WTC11 (cell line): Measurements from ENCODE around the gene OR5K3. TPM values are rescaled to one million over a fixed set of nuclear protein-coding genes. Genes with fewer than 3 reads are reported as not detected.

Source experiments
- ATAC-seq: fragments of 200-7000 bp; cut with Tn5 transposase; 2 replicates; pipeline ENCODE4 v1.10.0; 2021; ENCODE audit warnings: mild to moderate bottlenecking, moderate library complexity
- CTCF ChIA-PET: fragments of 300-600 bp; sonication (Branson Sonifier 250); formaldehyde crosslinking; loops from one replicate; lab custom pipeline; 2021; ENCODE audit warnings: antibody characterized with exemption; lab: Charles Lee
- POLR2A ChIA-PET: fragments of 350-600 bp; sonication (Branson Sonifier 250); formaldehyde crosslinking; loops from one replicate; lab custom pipeline; 2021; ENCODE audit warnings: antibody characterized with exemption; lab: Charles Lee
- DNase-seq: peaks from one replicate; pipeline ENCODE4 v3.0.0; 2021; ENCODE audit warnings: low spot score
- H3K27ac Mint-ChIP-seq: 2 replicates; pipeline ENCODE4 v1.8.0; 2021; ENCODE audit warnings: mixed read lengths
- H3K27me3 Mint-ChIP-seq: 2 replicates; pipeline ENCODE4 v1.8.0; 2021; ENCODE audit warnings: low read depth, mild to moderate bottlenecking, moderate library complexity, mixed read lengths
- H3K36me3 Mint-ChIP-seq: 2 replicates; pipeline ENCODE4 v1.8.0; 2021; ENCODE audit warnings: mixed read lengths
- H3K4me1 Mint-ChIP-seq: 2 replicates; pipeline ENCODE4 v1.8.0; 2022; ENCODE audit warnings: mixed read lengths
- H3K4me3 Mint-ChIP-seq: 2 replicates; pipeline ENCODE4 v1.8.0; 2021; ENCODE audit warnings: mild to moderate bottlenecking, moderate library complexity, mixed read lengths
- H3K9me3 Mint-ChIP-seq: 2 replicates; pipeline ENCODE4 v1.8.0; 2021; ENCODE audit warnings: mixed read lengths
- EMX1 ChIP-seq: fragments of 250-450 bp; sonication (Bioruptor Pico); IDR thresholded peaks from 2 replicates; pipeline ENCODE4 v1.8.0; 2021; ENCODE audit warnings: mild to moderate bottlenecking
- FOXJ3 ChIP-seq: sonication (generic); formaldehyde crosslinking; IDR thresholded peaks from 2 replicates; pipeline ENCODE4 v1.9.0; 2021; ENCODE audit warnings: missing genetic modification reagents, mild to moderate bottlenecking, borderline replicate concordance
- FOXK1 ChIP-seq: sonication (generic); formaldehyde crosslinking; IDR thresholded peaks from 2 replicates; pipeline ENCODE4 v1.8.0; 2022; ENCODE audit warnings: mild to moderate bottlenecking, moderate library complexity, missing genetic modification reagents
- JAZF1 ChIP-seq: fragments of 250-450 bp; sonication (Bioruptor Pico); IDR thresholded peaks from 2 replicates; pipeline ENCODE4 v1.9.0; 2021; ENCODE audit warnings: moderate library complexity, mild to moderate bottlenecking, inconsistent platforms
- JUN ChIP-seq: sonication (generic); formaldehyde crosslinking; IDR thresholded peaks from 2 replicates; pipeline ENCODE4 v1.8.0; 2023; ENCODE audit warnings: mild to moderate bottlenecking, missing genetic modification reagents
- MYBL2 ChIP-seq: sonication (generic); formaldehyde crosslinking; IDR thresholded peaks from 2 replicates; pipeline ENCODE4 v1.8.1; 2023; ENCODE audit warnings: mild to moderate bottlenecking, moderate library complexity, missing genetic modification reagents
- NFATC4 ChIP-seq: fragments of 250-450 bp; sonication (Bioruptor Pico); IDR thresholded peaks from 2 replicates; pipeline ENCODE4 v1.9.0; 2021; ENCODE audit warnings: mild to moderate bottlenecking
- NFYB ChIP-seq: sonication (generic); formaldehyde crosslinking; conservative IDR thresholded peaks from 2 replicates; pipeline ENCODE4 v1.8.0; 2022; ENCODE audit warnings: low read depth, missing genetic modification reagents
- NR1H2 ChIP-seq: sonication (generic); formaldehyde crosslinking; IDR thresholded peaks from 2 replicates; pipeline ENCODE4 v1.9.0; 2021; ENCODE audit warnings: mild to moderate bottlenecking, moderate library complexity, missing genetic modification reagents
- OVOL2 ChIP-seq: fragments of 250-450 bp; sonication (Bioruptor Pico); IDR thresholded peaks from 2 replicates; pipeline ENCODE4 v1.9.0; 2021; ENCODE audit warnings: mild to moderate bottlenecking, borderline replicate concordance
- ZNF317 ChIP-seq: sonication (generic); formaldehyde crosslinking; IDR thresholded peaks from 2 replicates; pipeline ENCODE4 v1.8.1; 2023; ENCODE audit warnings: low read depth, mild to moderate bottlenecking, moderate library complexity, missing genetic modification reagents, borderline replicate concordance
- ZNF416 ChIP-seq: fragments of 250-450 bp; sonication (Bioruptor Pico); IDR thresholded peaks from 2 replicates; pipeline ENCODE4 v1.9.0; 2021; ENCODE audit warnings: mild to moderate bottlenecking, inconsistent platforms
- total RNA-seq: library from RNA; stranded (reverse); gene quantifications from 3 replicates; pipeline ENCODE4 v1.2.3, GENCODE V29; 2021
- TF ChIP-seq, protein P1 (sequence below): sonication (generic); formaldehyde crosslinking; IDR thresholded peaks from 2 replicates; pipeline ENCODE4 v1.8.0; 2022; ENCODE audit warnings: mild to moderate bottlenecking, missing genetic modification reagents
- TF ChIP-seq, protein P2 (sequence below): sonication (generic); formaldehyde crosslinking; IDR thresholded peaks from 2 replicates; pipeline ENCODE4 v1.8.0; 2023; ENCODE audit warnings: missing genetic modification reagents
- TF ChIP-seq, protein P3 (sequence below): sonication (generic); formaldehyde crosslinking; IDR thresholded peaks from 2 replicates; pipeline ENCODE4 v1.8.0; 2023; ENCODE audit warnings: mild to moderate bottlenecking, missing genetic modification reagents
- TF ChIP-seq, protein P4 (sequence below): sonication (generic); formaldehyde crosslinking; conservative IDR thresholded peaks from 2 replicates; pipeline ENCODE4 v1.8.1; 2023; ENCODE audit warnings: mild to moderate bottlenecking, low read depth, missing genetic modification reagents, moderate library complexity
- TF ChIP-seq, protein P5 (sequence below): sonication (generic); formaldehyde crosslinking; IDR thresholded peaks from 2 replicates; pipeline ENCODE4 v1.8.1; 2022; ENCODE audit warnings: low read depth, missing genetic modification reagents, borderline replicate concordance

OR5K3 gene
- total RNA-seq, 1 experiment from 2014 or later, result not detected

DNA sequence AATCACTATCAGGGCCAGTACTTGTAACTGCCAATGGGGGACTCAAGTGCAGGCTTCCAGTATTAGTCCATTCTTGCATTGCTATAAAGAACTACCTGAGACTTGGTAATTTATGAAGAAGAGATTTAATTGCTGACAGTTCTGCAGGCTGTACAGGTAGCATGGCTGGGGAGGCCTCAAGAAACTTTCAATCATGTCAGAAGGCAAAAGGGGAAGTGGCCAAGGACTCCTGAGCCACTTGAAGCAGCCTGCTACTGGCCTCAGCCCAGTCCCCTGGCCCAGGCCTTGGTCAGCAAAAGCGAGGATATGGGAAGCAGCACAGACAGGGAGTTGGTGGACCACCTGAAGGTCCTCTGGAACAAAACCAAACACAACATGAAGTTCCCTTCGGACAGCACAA is 43.3 kb downstream of the OR5K3 start:
- CTCF ChIA-PET, result no interaction called here
- TF ChIP-seq MYBL2 (CRISPR knock-in tag) (no peak), NFATC4 (CRISPR knock-in tag) (no peak)
- TF ChIP-seq, protein P1, sequence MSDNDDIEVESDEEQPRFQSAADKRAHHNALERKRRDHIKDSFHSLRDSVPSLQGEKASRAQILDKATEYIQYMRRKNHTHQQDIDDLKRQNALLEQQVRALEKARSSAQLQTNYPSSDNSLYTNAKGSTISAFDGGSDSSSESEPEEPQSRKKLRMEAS (CRISPR knock-in tag), result no peak
- Mint-ChIP-seq H3K4me3 (no peak overlapping the region), H3K36me3 (peaks cover 18% of the 10 kb centered on the region), H3K27ac (no peak overlapping the region), H3K4me1 (no peaks in the 10 kb centered on the region), H3K9me3 (peaks cover 23% of the 10 kb centered on the region), H3K27me3 (no peaks in the 10 kb centered on the region)
- POLR2A ChIA-PET, result no interaction called here
- no peak for DNase-seq
- no peak for ATAC-seq

DNA sequence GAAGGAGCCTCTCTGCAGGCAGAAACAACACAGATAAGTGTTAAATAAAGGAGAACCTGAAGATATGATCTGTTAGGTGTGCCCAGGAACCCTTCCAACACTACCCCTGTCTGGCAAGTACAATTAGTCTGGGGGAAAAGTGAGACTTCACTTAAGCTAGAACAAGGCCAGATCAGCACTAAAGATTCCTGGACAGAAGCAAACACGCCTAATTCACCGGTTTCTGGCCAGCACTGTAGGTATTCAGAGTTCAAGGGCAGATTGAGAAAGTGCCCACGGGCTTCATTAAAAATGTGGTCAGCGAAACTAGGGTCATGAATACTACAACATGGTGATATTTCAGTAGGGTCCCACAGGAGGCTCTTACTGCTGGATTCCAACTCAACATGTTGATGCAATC is 43.9 kb downstream of the OR5K3 start:
- ATAC-seq (no peak), DNase-seq (no peak)
- no peak for TF ChIP-seq ZNF317
- TF ChIP-seq NR1H2 (CRISPR knock-in tag), result no peak
- TF ChIP-seq, protein P2, sequence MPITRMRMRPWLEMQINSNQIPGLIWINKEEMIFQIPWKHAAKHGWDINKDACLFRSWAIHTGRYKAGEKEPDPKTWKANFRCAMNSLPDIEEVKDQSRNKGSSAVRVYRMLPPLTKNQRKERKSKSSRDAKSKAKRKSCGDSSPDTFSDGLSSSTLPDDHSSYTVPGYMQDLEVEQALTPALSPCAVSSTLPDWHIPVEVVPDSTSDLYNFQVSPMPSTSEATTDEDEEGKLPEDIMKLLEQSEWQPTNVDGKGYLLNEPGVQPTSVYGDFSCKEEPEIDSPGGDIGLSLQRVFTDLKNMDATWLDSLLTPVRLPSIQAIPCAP, result no peak
- TF ChIP-seq ZNF416, result no peak
- TF ChIP-seq JAZF1 (CRISPR knock-in tag), result no peak
- no peak for TF ChIP-seq EMX1
- no peak for TF ChIP-seq FOXK1
- TF ChIP-seq, protein P3, sequence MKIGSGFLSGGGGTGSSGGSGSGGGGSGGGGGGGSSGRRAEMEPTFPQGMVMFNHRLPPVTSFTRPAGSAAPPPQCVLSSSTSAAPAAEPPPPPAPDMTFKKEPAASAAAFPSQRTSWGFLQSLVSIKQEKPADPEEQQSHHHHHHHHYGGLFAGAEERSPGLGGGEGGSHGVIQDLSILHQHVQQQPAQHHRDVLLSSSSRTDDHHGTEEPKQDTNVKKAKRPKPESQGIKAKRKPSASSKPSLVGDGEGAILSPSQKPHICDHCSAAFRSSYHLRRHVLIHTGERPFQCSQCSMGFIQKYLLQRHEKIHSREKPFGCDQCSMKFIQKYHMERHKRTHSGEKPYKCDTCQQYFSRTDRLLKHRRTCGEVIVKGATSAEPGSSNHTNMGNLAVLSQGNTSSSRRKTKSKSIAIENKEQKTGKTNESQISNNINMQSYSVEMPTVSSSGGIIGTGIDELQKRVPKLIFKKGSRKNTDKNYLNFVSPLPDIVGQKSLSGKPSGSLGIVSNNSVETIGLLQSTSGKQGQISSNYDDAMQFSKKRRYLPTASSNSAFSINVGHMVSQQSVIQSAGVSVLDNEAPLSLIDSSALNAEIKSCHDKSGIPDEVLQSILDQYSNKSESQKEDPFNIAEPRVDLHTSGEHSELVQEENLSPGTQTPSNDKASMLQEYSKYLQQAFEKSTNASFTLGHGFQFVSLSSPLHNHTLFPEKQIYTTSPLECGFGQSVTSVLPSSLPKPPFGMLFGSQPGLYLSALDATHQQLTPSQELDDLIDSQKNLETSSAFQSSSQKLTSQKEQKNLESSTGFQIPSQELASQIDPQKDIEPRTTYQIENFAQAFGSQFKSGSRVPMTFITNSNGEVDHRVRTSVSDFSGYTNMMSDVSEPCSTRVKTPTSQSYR (CRISPR knock-in tag), result no peak
- TF ChIP-seq, all 79 proteins: peak for 0
- H3K9me3 Mint-ChIP-seq, result peaks cover 16% of the 10 kb centered on the region
- no peaks in the 10 kb centered on the region for H3K27me3 Mint-ChIP-seq
- H3K36me3 Mint-ChIP-seq, result peaks cover 11% of the 10 kb centered on the region; the same call in 1 of the 2 replicates
- no peaks in the 10 kb centered on the region for H3K4me1 Mint-ChIP-seq
- ChIA-PET POLR2A (no interaction called here), CTCF (no interaction called here)
- no peak overlapping the region for H3K27ac Mint-ChIP-seq
- H3K4me3 Mint-ChIP-seq, result no peak overlapping the region

DNA sequence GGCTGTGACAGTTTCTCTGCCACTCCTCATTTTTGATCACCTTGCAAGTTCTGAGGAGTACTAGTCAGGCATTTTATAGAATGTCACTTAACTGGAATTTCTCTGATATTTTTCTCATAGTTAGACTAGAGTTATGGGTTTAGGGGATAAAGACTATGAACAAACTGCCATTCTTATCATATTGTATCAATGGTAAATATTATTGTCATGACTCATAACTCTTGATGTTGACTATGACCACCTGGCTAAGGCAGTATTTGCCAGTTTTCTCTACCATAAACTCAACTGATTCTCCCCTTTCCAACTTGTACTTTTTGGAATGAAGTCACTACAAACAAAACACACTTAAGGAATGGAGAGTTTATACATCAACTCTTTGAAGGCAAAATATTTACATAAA is 49.8 kb downstream of the OR5K3 start:
- TF ChIP-seq FOXJ3 (CRISPR knock-in tag) (no peak), NFYB (CRISPR knock-in tag) (no peak), JUN (CRISPR knock-in tag) (no peak), OVOL2 (CRISPR knock-in tag) (no peak)
- TF ChIP-seq, protein P4, sequence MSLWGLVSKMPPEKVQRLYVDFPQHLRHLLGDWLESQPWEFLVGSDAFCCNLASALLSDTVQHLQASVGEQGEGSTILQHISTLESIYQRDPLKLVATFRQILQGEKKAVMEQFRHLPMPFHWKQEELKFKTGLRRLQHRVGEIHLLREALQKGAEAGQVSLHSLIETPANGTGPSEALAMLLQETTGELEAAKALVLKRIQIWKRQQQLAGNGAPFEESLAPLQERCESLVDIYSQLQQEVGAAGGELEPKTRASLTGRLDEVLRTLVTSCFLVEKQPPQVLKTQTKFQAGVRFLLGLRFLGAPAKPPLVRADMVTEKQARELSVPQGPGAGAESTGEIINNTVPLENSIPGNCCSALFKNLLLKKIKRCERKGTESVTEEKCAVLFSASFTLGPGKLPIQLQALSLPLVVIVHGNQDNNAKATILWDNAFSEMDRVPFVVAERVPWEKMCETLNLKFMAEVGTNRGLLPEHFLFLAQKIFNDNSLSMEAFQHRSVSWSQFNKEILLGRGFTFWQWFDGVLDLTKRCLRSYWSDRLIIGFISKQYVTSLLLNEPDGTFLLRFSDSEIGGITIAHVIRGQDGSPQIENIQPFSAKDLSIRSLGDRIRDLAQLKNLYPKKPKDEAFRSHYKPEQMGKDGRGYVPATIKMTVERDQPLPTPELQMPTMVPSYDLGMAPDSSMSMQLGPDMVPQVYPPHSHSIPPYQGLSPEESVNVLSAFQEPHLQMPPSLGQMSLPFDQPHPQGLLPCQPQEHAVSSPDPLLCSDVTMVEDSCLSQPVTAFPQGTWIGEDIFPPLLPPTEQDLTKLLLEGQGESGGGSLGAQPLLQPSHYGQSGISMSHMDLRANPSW, result no peak
- TF ChIP-seq, protein P5, sequence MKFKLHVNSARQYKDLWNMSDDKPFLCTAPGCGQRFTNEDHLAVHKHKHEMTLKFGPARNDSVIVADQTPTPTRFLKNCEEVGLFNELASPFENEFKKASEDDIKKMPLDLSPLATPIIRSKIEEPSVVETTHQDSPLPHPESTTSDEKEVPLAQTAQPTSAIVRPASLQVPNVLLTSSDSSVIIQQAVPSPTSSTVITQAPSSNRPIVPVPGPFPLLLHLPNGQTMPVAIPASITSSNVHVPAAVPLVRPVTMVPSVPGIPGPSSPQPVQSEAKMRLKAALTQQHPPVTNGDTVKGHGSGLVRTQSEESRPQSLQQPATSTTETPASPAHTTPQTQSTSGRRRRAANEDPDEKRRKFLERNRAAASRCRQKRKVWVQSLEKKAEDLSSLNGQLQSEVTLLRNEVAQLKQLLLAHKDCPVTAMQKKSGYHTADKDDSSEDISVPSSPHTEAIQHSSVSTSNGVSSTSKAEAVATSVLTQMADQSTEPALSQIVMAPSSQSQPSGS, result no peak
- H3K27me3 Mint-ChIP-seq, result no peaks in the 10 kb centered on the region
- DNase-seq (no peak), ATAC-seq (no peak)
- no peaks in the 10 kb centered on the region for H3K36me3 Mint-ChIP-seq
- no peaks in the 10 kb centered on the region for H3K4me1 Mint-ChIP-seq
- H3K4me3 Mint-ChIP-seq, result no peak overlapping the region
- no peak overlapping the region for H3K27ac Mint-ChIP-seq
- POLR2A ChIA-PET, result no interaction called here
- CTCF ChIA-PET, result no interaction called here
- no peaks in the 10 kb centered on the region for H3K9me3 Mint-ChIP-seq

Other genes with a start within 250 kb of the OR5K3 start
- gene OR5H14, start 243.2 kb upstream of the OR5K3 start, total RNA-seq, result not detected in 3 replicates
- gene OR5H15, start 224.0 kb upstream of the OR5K3 start, total RNA-seq, result not detected in 3 replicates
- not detected in 3 replicates for gene OR5H6, start 126.4 kb upstream of the OR5K3 start, total RNA-seq
- gene OR5H2, start 108.2 kb upstream of the OR5K3 start, total RNA-seq, result not detected in 3 replicates
- not detected in 3 replicates for gene OR5K4, start 36.8 kb upstream of the OR5K3 start, total RNA-seq
- gene OR5K1, start 72.5 kb downstream of the OR5K3 start, total RNA-seq, result not detected in 3 replicates
- not detected in 3 replicates for gene OR5K2, start 107.0 kb downstream of the OR5K3 start, total RNA-seq
- 74.8 to 80.6 TPM (median 78.5 TPM) in 3 replicates for gene CLDND1, start 132.2 kb downstream of the OR5K3 start, total RNA-seq
- gene GPR15, start 141.3 kb downstream of the OR5K3 start, total RNA-seq, result 0.14 TPM in 1 of 3 replicates, not detected in the others
- gene CPOX, start 202.9 kb downstream of the OR5K3 start, total RNA-seq, result 31.5 to 33.4 TPM (median 33.1 TPM) in 3 replicates